GM12892 (cell line): Measurements from ENCODE around the gene OTUD4.

Source experiments
- POLR2A ChIP-seq: IDR thresholded peaks from 2 replicates; pipeline ENCODE4 v1.6.1; 2011; ENCODE audit warnings: low read depth, low read length, control low read depth
- POLR2AphosphoS5 ChIP-seq: IDR thresholded peaks from 2 replicates; pipeline ENCODE4 v1.6.1; 2011; ENCODE audit warnings: low read depth, low read length, control low read depth

GRCh38 chr4:145083891-145084605 is 96.3 kb downstream of the OTUD4 start:
- TF ChIP-seq POLR2AphosphoS5 (no peak), POLR2A (no peak)
